Stimulated activated memory B cell treated with anti-CD40 and anti-IgM and Interleukin-4, amounts not matched to agents 10 μg/mL and 1 μg/mL and 100 μg/mL, for 72 hours (primary cell): Measurements from ENCODE around the gene CRB2.

Source experiments
- ATAC-seq: fragments of 150-1000 bp; cut with Tn5 transposase; 2 replicates; pipeline ENCODE4 v1.10.0; 2021
- H3K27ac Mint-ChIP-seq: one replicate; pipeline ENCODE4 v1.8.0; 2022; ENCODE audit warnings: mild to moderate bottlenecking, mixed read lengths
- H3K27me3 Mint-ChIP-seq: one replicate; pipeline ENCODE4 v1.8.0; 2022; ENCODE audit warnings: mixed read lengths
- H3K36me3 Mint-ChIP-seq: one replicate; pipeline ENCODE4 v1.8.0; 2022; ENCODE audit warnings: mixed read lengths
- H3K4me1 Mint-ChIP-seq: one replicate; pipeline ENCODE4 v1.8.0; 2022; ENCODE audit warnings: mixed read lengths
- H3K4me3 Mint-ChIP-seq: one replicate; pipeline ENCODE4 v1.8.0; 2022; ENCODE audit warnings: mild to moderate bottlenecking, moderate library complexity, mixed read lengths
- H3K9me3 Mint-ChIP-seq: one replicate; pipeline ENCODE4 v1.8.0; 2022; ENCODE audit warnings: mixed read lengths

The CRB2 gene

GRCh38 chr9:123337971-123338370 is 18.0 kb upstream of the CRB2 start:
- H3K4me1 Mint-ChIP-seq, result peaks cover 84% of the 10 kb centered on the region
- peak; percentile 70 for ATAC-seq
- peak overlapping the region; percentile 79 for H3K4me3 Mint-ChIP-seq
- no peaks in the 10 kb centered on the region for H3K27me3 Mint-ChIP-seq
- H3K36me3 Mint-ChIP-seq, result no peaks in the 10 kb centered on the region
- H3K27ac Mint-ChIP-seq, result no peak overlapping the region
- H3K9me3 Mint-ChIP-seq, result no peaks in the 10 kb centered on the region

- H3K27ac Mint-ChIP-seq, result no peak overlapping the region
- peak; percentile 83 for ATAC-seq
- H3K4me1 Mint-ChIP-seq, result peaks cover 83% of the 10 kb centered on the region
- H3K9me3 Mint-ChIP-seq, result no peaks in the 10 kb centered on the region
- peak overlapping the region; percentile 79 for H3K4me3 Mint-ChIP-seq
- H3K27me3 Mint-ChIP-seq, result no peaks in the 10 kb centered on the region
- H3K36me3 Mint-ChIP-seq, result no peaks in the 10 kb centered on the region
These were observed 17.0 kb upstream of the CRB2 start for GRCh38 chr9:123338710-123339665.

GRCh38 chr9:123339666-123340510 is 16.1 kb upstream of the CRB2 start:
- Mint-ChIP-seq H3K36me3 (no peaks in the 10 kb centered on the region), H3K27me3 (no peaks in the 10 kb centered on the region), H3K4me1 (peaks cover 85% of the 10 kb centered on the region), H3K4me3 (peak overlapping the region; percentile 79), H3K9me3 (no peaks in the 10 kb centered on the region), H3K27ac (no peak overlapping the region)
- ATAC-seq, result peak; percentile 60

- Mint-ChIP-seq H3K4me1 (peaks cover 65% of the 10 kb centered on the region), H3K27ac (no peak overlapping the region), H3K9me3 (no peaks in the 10 kb centered on the region), H3K4me3 (peak overlapping the region; percentile 77), H3K27me3 (no peaks in the 10 kb centered on the region), H3K36me3 (peaks cover 4% of the 10 kb centered on the region)
- ATAC-seq, result no peak
These were observed 14.2 kb upstream of the CRB2 start for GRCh38 chr9:123341816-123342215.

GRCh38 chr9:123342247-123342646 is 13.8 kb upstream of the CRB2 start:
- H3K36me3 Mint-ChIP-seq, result peaks cover 4% of the 10 kb centered on the region
- H3K4me3 Mint-ChIP-seq, result peak overlapping the region; percentile 77
- peaks cover 64% of the 10 kb centered on the region for H3K4me1 Mint-ChIP-seq
- H3K27ac Mint-ChIP-seq, result no peak overlapping the region
- no peaks in the 10 kb centered on the region for H3K27me3 Mint-ChIP-seq
- no peak for ATAC-seq
- H3K9me3 Mint-ChIP-seq, result no peaks in the 10 kb centered on the region

GRCh38 chr9:123343443-123344191 is 12.4 kb upstream of the CRB2 start:
- H3K27me3 Mint-ChIP-seq, result no peaks in the 10 kb centered on the region
- H3K36me3 Mint-ChIP-seq, result peaks cover 4% of the 10 kb centered on the region
- peak; percentile 67 for ATAC-seq
- peak overlapping the region; percentile 77 for H3K4me3 Mint-ChIP-seq
- no peaks in the 10 kb centered on the region for H3K9me3 Mint-ChIP-seq
- H3K4me1 Mint-ChIP-seq, result peaks cover 53% of the 10 kb centered on the region
- H3K27ac Mint-ChIP-seq, result no peak overlapping the region

- Mint-ChIP-seq H3K4me3 (peak overlapping the region; percentile 77), H3K4me1 (peaks cover 45% of the 10 kb centered on the region), H3K9me3 (no peaks in the 10 kb centered on the region), H3K27ac (no peak overlapping the region), H3K27me3 (no peaks in the 10 kb centered on the region), H3K36me3 (peaks cover 4% of the 10 kb centered on the region)
- peak; percentile 47 for ATAC-seq
These were observed 11.6 kb upstream of the CRB2 start for GRCh38 chr9:123344192-123344949.

GRCh38 chr9:123345567-123345955 is 10.4 kb upstream of the CRB2 start:
- Mint-ChIP-seq H3K4me3 (peak overlapping the region; percentile 73), H3K27me3 (no peaks in the 10 kb centered on the region), H3K36me3 (peaks cover 11% of the 10 kb centered on the region), H3K9me3 (no peaks in the 10 kb centered on the region), H3K27ac (no peak overlapping the region), H3K4me1 (peaks cover 42% of the 10 kb centered on the region)
- no peak for ATAC-seq

- Mint-ChIP-seq H3K4me3 (peak overlapping the region; percentile 73), H3K36me3 (peaks cover 16% of the 10 kb centered on the region), H3K9me3 (no peaks in the 10 kb centered on the region), H3K27ac (no peak overlapping the region), H3K4me1 (peaks cover 39% of the 10 kb centered on the region), H3K27me3 (no peaks in the 10 kb centered on the region)
- no peak for ATAC-seq
These were observed 10.0 kb upstream of the CRB2 start for GRCh38 chr9:123346026-123346425.

- Mint-ChIP-seq H3K36me3 (peaks cover 18% of the 10 kb centered on the region), H3K4me1 (peaks cover 31% of the 10 kb centered on the region), H3K9me3 (no peaks in the 10 kb centered on the region), H3K4me3 (no peak overlapping the region), H3K27me3 (no peaks in the 10 kb centered on the region), H3K27ac (no peak overlapping the region)
- ATAC-seq, result no peak
These were observed 9.2 kb upstream of the CRB2 start for GRCh38 chr9:123346826-123347225.

- no peaks in the 10 kb centered on the region for H3K9me3 Mint-ChIP-seq
- H3K36me3 Mint-ChIP-seq, result peaks cover 22% of the 10 kb centered on the region
- ATAC-seq, result no peak
- peaks cover 25% of the 10 kb centered on the region for H3K4me1 Mint-ChIP-seq
- no peak overlapping the region for H3K4me3 Mint-ChIP-seq
- no peak overlapping the region for H3K27ac Mint-ChIP-seq
- H3K27me3 Mint-ChIP-seq, result no peaks in the 10 kb centered on the region
These were observed 8.5 kb upstream of the CRB2 start for GRCh38 chr9:123347289-123348060.

GRCh38 chr9:123348317-123348992 is 7.5 kb upstream of the CRB2 start:
- no peaks in the 10 kb centered on the region for H3K9me3 Mint-ChIP-seq
- no peak for ATAC-seq
- peaks cover 26% of the 10 kb centered on the region for H3K36me3 Mint-ChIP-seq
- H3K27ac Mint-ChIP-seq, result no peak overlapping the region
- no peaks in the 10 kb centered on the region for H3K27me3 Mint-ChIP-seq
- H3K4me3 Mint-ChIP-seq, result no peak overlapping the region
- peaks cover 18% of the 10 kb centered on the region for H3K4me1 Mint-ChIP-seq

GRCh38 chr9:123349033-123349432 is 7.0 kb upstream of the CRB2 start:
- Mint-ChIP-seq H3K27me3 (peaks cover 5% of the 10 kb centered on the region), H3K9me3 (no peaks in the 10 kb centered on the region), H3K4me1 (peaks cover 21% of the 10 kb centered on the region), H3K36me3 (peaks cover 28% of the 10 kb centered on the region), H3K4me3 (no peak overlapping the region), H3K27ac (no peak overlapping the region)
- ATAC-seq, result no peak
